GM18526 (cell line): ENCODE results near the gene PEPD.

Source experiments
- POLR2A ChIP-seq: IDR thresholded peaks from 3 replicates; pipeline ENCODE4 v1.6.1; 2011; ENCODE audit not compliant: insufficient read length; ENCODE audit errors: extremely low read depth

The PEPD gene

DNA sequence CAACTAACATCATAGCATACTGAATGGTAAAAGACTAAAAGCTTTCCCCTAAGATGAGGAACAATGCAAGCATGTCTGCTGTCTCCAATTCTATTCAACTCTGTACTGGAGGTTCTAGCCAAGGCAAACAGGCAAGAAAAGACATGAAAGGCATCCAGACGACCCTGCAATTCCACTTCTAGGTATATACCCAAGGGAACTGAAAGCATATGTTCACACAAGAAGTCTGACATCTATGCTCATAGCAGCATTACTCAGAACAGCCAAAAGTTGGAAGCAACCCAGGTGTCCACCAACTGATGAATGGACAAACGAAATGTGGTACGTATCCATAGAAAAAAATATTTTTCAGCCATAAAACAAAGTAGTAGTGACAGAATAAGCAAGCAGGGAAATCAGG, 39.1 kb downstream of the PEPD start:
- no peak for TF ChIP-seq POLR2A

DNA sequence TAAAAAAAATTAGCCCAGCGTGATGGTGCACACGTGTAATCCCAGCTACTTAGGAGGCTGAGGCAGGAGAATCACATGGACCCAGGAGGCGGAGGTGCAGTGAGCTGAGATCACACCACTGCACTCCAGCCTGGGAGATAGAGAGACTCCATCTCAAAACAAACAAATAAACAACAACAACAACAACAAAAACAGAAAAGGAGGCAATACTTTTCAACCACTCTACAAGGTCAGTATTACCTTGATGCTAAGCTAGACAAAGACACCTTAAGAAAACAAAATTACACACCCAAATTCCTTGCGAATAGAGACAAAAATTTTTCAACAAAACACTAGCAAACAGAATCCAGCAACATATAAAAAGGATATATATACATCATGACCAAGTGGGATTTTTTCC, 39.7 kb downstream of the PEPD start:
- no peak for TF ChIP-seq POLR2A

DNA sequence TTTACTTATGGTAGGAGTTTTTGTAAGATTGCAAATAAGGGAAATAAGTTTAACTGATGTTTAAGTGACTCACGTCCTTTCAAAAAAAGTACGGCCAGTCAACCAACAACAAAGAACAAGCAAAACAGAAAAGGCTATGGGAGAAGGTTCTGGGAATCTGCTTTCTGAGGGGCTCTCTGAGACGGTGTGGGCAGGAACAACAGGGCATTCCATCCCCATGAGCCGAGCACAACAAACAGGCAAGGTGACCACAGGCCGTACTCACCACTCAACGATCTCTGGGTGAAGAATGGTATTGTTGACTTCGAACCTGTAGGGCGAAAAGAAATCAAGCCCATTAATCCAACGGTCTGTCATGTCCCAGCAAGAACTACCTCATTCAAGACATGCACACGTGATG, 43.8 kb downstream of the PEPD start:
- no peak for TF ChIP-seq POLR2A

DNA sequence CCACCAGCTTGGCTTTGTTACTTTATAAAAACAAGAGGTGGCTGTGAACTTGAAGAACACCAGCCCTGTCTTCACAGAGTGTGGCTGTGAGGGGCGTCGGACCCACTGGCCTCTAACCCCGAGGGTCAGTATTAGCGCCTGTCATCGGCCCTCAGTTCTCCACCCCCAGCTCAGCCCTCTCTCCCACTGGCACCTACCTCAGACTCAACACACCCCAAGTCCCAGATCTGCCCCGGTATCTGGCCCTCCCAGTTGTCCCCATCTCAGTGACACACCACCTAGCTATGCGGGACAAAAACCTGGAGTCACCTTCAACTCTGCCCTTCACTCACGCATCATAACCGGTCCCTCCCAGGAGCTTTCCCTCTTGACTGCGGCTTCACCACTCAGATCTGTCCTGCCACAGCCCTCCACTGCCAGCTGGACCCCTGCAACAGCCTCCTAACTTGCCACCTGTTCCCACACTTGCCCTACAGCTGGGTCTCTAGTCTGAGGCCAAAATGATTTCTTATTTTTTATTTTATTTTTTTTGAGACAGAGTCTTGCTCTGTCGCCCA, 45.4 kb downstream of the PEPD start:
- no peak for TF ChIP-seq POLR2A

DNA sequence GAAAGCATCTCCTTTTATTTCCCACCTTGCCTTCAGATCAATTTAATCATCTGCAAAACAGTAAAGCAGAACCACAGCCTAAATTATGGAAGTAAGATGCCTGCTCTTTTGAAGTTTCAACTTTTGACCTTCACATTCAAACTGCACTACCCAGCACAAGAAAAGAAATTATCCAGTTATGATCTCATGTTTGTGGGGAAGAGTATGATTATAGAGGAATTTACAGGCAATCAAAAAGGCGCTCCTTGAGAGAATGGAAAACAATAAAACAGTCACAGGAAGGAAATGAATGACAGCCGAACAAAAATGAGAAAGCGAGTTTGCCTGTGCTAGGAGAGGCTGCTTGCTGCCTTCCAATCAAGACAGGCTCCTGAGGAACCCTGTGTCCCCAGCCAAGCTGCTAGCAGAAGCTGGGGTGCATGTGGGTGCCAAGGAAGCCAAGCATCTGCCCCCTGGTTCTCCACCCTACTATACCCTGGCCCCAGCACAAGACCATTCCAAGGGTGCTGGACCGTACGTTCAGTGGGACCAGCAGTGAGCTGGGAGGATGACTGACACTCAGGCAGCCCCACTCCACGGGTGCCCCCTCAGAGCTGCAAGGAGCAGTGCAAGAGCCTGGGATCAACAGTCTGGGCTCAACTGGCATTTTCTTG, 47.8 kb downstream of the PEPD start:
- no peak for TF ChIP-seq POLR2A

DNA sequence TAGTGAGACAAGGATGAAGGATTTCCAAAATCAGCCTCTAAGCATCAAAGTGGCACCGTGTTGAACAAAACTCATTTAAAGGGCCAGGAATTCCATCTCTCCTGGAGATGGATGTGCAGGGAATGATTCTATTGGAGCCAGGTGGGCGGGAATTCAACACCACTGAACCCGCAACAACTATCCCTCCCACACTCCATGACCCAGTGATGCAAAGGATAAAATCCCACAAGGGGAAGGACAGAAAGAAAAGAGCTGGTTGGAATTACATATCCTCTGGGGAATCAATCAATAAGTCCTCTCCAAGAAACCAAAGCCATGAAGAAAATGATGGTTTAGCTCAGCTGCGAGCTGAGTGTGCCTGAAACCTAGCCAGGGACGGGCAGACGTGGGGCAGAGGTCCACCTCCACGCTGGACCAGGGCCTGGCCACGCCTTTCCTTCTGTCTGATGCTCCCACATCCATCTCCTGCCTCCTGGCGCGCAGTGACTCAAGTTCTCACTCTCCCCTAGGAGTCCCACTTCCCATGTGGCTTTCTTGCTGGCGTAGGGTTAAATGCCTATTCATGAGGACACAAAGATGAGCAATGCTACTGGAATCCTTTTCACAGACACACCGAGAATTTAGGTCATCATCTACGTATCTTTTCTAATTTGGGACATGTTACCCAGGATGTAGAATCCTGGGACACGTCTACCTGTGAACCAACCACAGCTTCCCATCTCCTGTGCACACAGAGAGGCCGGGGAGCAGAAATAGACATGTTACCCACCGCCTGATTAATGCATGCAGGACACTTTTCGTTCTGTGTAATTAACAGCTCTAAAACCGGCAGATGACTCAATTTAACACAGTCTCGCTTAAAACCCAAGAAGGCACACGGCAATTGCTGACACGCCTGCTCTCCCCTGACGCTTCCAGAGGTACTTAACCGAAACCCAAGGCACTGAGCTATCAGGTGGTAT, 48.6 kb downstream of the PEPD start:
- no peak for TF ChIP-seq POLR2A

DNA sequence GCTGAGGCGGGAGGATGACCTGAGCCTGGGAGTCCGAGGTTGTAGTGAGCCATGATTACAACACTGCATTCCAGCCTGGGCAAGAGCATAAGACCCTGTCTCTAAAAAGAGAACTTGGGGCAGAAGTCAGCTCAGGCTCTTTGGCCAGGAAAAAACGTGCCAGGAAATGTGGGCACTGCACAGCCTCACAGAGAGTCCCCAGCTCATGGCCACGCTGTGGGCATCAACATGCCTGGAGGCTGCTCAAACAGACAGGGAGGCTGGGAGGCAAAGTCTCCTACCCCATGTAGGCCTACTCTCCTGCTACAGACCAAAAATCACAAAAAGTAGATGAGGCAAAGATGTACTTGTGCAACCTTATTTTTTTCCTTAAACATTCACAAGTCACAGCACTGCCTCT, 49.4 kb downstream of the PEPD start:
- no peak for TF ChIP-seq POLR2A

DNA sequence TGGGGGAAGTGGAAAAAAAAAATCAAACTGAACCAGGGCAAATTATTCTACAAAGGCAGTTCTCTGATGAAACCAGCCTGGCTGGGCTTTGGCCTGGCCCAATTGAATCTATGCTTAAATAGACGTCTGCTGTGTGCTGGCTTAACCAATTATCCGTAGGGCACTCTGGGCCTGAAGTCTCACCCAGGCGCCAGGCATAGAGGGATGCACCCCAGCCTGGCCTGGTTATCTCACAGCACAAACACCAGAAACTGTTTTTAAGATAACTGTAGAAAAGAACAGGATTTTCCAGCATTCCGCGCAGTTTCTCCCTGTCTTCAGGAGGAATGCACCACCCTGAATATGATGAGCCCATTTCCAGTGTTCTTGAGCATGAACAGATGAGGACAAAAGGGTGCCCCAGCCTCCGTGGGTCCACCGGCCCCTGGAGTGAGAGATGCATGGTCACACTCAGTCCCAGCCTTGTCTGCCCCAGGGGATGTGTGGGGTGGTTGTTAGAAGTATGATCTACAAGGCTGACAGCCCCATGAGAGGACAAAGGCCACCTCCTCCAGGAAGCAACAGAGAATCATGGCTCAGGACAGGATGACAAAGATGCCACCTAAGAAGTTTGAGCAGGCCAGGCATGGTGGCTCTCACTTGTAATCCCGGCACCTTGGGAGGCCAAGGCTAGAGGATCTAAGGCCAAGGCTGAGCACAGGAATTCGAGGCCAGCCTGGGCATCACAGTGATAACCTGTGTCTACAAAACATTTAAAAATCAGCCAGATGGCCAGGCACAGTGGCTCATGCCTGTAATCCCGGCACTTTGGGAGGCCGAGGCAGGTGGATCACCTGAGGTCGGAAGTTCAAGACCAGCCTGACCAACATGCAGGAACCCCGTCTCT, 50.2 kb downstream of the PEPD start:
- no peak for TF ChIP-seq POLR2A

DNA sequence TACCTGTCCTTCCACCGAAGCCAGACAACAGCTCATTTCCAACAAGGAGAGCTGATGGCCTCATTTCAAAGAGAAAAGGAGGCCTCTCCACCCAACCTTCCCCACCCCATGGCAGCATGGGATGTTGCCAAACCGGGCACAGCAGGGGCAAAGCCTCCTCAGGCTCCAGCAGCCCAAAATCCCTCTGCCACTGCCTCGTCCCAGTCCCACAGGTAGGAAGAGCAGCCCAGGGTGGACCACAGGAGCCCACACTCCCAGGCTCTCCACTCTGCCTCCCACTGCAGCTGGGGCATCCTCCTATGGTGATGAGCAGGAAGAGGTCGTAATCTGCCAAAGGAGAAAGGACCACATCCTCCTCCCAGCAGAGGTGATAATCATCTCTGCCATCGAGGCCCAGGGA, 50.9 kb downstream of the PEPD start:
- TF ChIP-seq POLR2A: no peak

DNA sequence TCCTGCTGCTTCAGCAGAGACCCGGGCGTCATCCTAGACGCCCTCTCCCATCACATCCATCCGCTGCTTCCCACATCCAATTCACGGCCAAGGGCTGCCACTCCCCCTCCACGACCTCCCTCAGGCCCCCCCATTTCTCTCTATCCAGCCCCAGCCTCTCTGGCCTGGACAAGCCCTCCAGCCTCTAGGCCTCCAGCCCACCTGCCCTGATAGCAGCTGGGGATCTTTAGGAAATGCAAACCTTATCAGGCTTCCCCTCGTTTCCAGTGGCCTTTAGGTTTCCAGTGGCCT, 51.6 kb downstream of the PEPD start:
- TF ChIP-seq POLR2A: no peak

DNA sequence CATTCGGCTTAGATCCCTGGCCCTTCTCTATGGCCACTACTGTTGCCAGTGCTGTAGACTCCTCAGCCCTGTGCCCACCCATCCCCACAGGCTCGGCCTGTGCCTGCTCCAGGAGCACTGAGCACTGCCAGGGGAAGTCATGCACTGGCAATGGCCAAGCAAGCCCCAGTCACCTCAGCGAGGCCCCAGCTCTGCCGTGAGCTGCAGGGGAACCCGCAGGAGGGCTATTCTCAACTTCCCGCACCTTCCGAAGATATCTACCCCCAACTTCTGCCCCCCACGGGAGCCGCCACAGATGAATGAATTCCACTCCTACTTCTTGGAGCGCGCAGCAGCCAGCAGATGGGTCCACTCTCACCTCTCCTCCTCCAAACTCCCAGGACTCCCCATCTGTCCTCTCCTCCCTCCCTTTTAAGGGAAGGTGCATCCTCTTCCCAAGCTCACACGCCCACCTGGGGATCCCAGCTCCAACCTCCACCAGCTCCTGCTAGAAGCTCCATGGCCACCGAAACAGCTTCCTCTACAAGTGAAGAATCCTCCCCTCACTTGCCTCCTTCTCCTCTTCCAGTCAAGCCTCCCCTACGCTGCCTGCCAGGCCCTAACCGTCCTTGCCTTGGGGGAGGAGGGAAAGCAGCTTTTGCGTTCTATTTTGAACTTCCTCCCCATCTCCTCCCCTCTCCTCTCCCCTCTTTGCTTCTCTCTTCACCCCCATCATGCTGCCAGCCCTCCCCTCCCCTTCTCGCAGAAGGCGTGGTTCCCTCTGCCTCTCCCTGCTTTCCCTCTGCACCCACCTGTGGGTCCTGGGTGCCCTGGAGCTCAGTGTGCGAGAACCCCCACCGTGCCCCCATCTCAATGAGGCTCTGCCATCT, 52.2 kb downstream of the PEPD start:
- TF ChIP-seq POLR2A: no peak

DNA sequence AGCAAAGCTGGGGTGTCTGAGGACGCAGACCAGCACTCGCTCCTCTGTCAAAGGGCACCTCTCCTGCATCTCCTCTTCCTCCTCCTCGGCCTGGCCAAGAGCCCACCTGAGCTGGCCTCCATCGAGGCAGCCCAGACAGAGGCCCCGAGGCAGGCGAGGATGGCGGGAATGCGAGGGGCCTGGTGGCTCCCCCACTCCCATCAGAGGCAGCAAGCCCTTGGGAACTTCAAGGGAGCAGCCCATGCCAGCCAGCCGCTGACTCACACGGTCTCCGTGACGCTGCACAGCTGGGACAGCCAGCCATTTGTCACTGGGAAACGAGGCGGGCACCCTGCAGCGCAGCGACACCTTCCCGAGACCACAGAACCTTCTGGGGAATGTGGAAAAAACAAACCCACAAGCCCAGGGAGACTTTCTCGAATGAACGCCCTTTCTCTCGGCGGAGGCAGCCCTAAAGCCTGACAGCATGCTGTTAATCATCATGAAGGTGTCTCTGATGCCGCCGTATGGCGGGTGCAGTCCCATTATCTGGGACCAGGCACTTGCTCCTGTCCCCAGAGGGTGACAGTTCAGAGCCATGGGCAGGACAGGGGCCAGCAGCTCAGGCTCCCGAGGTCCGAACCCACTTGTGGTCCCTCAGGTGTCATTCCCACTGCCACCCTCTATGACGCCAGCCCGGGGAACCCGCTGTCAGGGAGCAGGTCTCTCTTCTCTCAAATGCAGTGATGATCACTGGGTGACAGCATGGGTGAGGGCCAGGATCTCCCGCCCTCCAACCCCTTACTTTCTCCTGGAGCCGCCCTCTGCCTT, 53.0 kb downstream of the PEPD start:
- no peak for TF ChIP-seq POLR2A

DNA sequence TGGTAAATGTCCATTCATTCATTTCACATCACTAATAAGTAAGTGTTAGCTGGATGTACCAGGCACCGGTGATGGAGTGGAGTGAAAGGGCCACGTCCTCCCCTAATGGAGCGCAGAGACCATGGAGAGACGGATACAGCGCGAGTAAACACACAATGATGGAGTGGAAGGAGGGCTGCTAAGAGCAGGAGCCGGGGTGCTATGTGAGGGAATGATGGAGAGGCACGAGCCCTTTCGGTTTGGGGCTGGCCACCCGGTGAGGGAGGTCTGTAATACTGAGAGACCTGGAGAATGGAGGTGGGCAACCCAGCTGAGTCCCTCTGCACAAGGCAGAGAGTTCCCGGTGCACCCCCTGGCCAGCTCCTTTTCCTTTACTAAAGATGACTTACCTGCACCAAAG, 53.7 kb downstream of the PEPD start:
- TF ChIP-seq POLR2A: no peak

DNA sequence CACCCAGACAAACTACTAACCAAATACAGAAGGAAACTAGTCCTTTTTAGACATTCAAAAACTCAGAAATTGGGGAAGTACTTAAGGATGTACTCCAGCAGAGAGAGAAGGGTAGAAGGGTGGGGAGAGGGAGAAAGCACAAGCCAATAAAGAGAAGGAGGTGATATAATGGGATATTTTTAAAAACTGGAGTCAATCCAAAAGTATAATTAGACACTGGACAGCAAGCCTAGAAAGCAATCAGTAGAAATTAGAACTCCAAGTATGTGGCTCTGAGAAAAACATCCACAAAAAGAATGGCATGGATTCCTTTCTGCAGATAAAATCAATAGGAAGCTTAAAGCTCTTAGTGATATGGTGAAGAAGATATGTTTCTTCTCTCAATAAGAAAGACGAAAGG, 55.8 kb downstream of the PEPD start:
- no peak for TF ChIP-seq POLR2A

DNA sequence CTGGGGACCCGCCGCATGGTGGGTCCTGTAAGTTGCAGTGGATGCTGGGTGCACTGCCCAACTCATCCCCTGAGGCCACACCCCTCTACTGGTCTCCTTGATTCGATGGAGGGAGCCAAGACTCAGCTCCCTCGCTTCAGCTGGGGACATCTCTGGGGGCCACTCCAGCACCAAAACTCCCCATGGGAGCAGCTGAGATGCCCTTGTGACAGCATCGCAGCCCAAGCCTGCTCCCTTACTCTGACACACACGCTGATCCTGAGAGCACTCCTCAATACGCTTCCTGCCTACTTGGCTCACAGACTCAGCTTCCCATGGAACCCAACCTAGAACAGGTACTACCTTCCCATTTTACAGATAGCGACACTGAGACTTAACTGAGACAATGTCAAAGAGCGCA, 56.2 kb downstream of the PEPD start:
- TF ChIP-seq POLR2A: no peak
